HEK293 (cell line): ENCODE data around the gene PPY.

Experiments used
- FEZF1 ChIP-seq: fragments of 450-650 bp; formaldehyde crosslinking; IDR thresholded peaks from 2 replicates; pipeline ENCODE4 v1.5.1; 2016; ENCODE audit warnings: missing biosample characterization, missing genetic modification characterization
- HOXC10 ChIP-seq: sonication (generic); formaldehyde crosslinking; IDR thresholded peaks from 2 replicates; pipeline ENCODE4 v1.8.1; 2023; ENCODE audit warnings: mild to moderate bottlenecking, missing genetic modification reagents
- PBX3 ChIP-seq: sonication (generic); formaldehyde crosslinking; IDR thresholded peaks from 2 replicates; pipeline ENCODE4 v1.8.1; 2022; ENCODE audit warnings: mild to moderate bottlenecking, moderate library complexity, missing genetic modification reagents
- TRIM28 ChIP-seq: IDR thresholded peaks from 2 replicates; pipeline ENCODE4 v1.6.1; 2011; ENCODE audit warnings: low read length, control low read depth, borderline replicate concordance
- YY2 ChIP-seq: fragments of 450-650 bp; formaldehyde crosslinking; IDR thresholded peaks from 2 replicates; pipeline ENCODE4 v1.5.1; 2016; ENCODE audit warnings: missing biosample characterization, missing genetic modification characterization
- ZBTB20 ChIP-seq: fragments of 450-650 bp; formaldehyde crosslinking; IDR thresholded peaks from 2 replicates; pipeline ENCODE4 v1.5.1; 2016; ENCODE audit warnings: missing biosample characterization, missing genetic modification characterization
- ZBTB44 ChIP-seq: fragments of 450-650 bp; IDR thresholded peaks from 2 replicates; pipeline ENCODE4 v1.5.1; 2018; ENCODE audit warnings: missing biosample characterization, mild to moderate bottlenecking, missing genetic modification characterization
- ZBTB6 ChIP-seq: fragments of 450-650 bp; formaldehyde crosslinking; IDR thresholded peaks from 2 replicates; pipeline ENCODE4 v1.5.1; 2017; ENCODE audit warnings: missing biosample characterization, missing genetic modification characterization
- ZFHX2 ChIP-seq: fragments of 450-650 bp; formaldehyde crosslinking; conservative IDR thresholded peaks from 2 replicates; pipeline ENCODE4 v1.5.1; 2016; ENCODE audit warnings: missing biosample characterization, missing genetic modification characterization
- ZNF133 ChIP-seq: fragments of 450-650 bp; formaldehyde crosslinking; IDR thresholded peaks from 2 replicates; pipeline ENCODE4 v1.5.1; 2016; ENCODE audit warnings: missing biosample characterization, missing genetic modification characterization
- ZNF274 ChIP-seq, 2 experiments: fragments of 200-500 bp in 1 of 2; fragments of 450-650 bp in 1 of 2; sonication (Bioruptor generic) in 1 of 2; formaldehyde crosslinking in 1 of 2; IDR thresholded peaks; 2 replicates each; pipeline versions ENCODE4 v1.5.1 to v1.6.1; 2014 to 2016; ENCODE audit warnings: borderline replicate concordance in 1 of 2, inconsistent platforms in 1 of 2, low read length in 1 of 2, missing biosample characterization in 1 of 2, missing genetic modification characterization in 1 of 2
- ZNF280D ChIP-seq: fragments of 450-650 bp; formaldehyde crosslinking; IDR thresholded peaks from 2 replicates; pipeline ENCODE4 v1.5.1; 2016; ENCODE audit warnings: missing biosample characterization, missing genetic modification characterization
- ZNF302 ChIP-seq: fragments of 450-650 bp; formaldehyde crosslinking; IDR thresholded peaks from 2 replicates; pipeline ENCODE4 v1.5.1; 2016; ENCODE audit warnings: missing biosample characterization, missing genetic modification characterization, low read depth
- ZNF354C ChIP-seq: fragments of 450-650 bp; formaldehyde crosslinking; IDR thresholded peaks from 2 replicates; pipeline ENCODE4 v1.5.1; 2016; ENCODE audit warnings: missing biosample characterization, missing genetic modification characterization, low read depth, borderline replicate concordance
- ZNF521 ChIP-seq: fragments of 450-650 bp; formaldehyde crosslinking; IDR thresholded peaks from 2 replicates; pipeline ENCODE4 v1.5.1; 2017; ENCODE audit warnings: missing biosample characterization, mild to moderate bottlenecking, missing genetic modification characterization
- ZNF529 ChIP-seq: fragments of 450-650 bp; formaldehyde crosslinking; IDR thresholded peaks from 2 replicates; pipeline ENCODE4 v1.5.1; 2017; ENCODE audit warnings: missing genetic modification characterization, missing biosample characterization; ENCODE audit not compliant: insufficient replicate concordance
- ZNF544 ChIP-seq: fragments of 450-650 bp; formaldehyde crosslinking; IDR thresholded peaks from 2 replicates; pipeline ENCODE4 v1.5.0; 2017; ENCODE audit warnings: missing biosample characterization, missing genetic modification characterization
- ZNF548 ChIP-seq: fragments of 450-650 bp; formaldehyde crosslinking; IDR thresholded peaks from 2 replicates; pipeline ENCODE4 v1.5.1; 2016; ENCODE audit warnings: missing biosample characterization, missing genetic modification characterization
- ZNF571 ChIP-seq: fragments of 450-650 bp; formaldehyde crosslinking; IDR thresholded peaks from 2 replicates; pipeline ENCODE4 v1.5.0; 2017; ENCODE audit warnings: missing biosample characterization, missing genetic modification characterization
- ZNF596 ChIP-seq: fragments of 450-650 bp; IDR thresholded peaks from 2 replicates; pipeline ENCODE4 v1.5.0; 2018; ENCODE audit warnings: missing biosample characterization, mild to moderate bottlenecking, missing genetic modification characterization, moderate library complexity
- ZNF626 ChIP-seq: fragments of 450-650 bp; sonication (Bioruptor Pico); formaldehyde crosslinking; IDR thresholded peaks from 2 replicates; pipeline ENCODE4 v1.5.1; 2018; ENCODE audit warnings: missing biosample characterization, missing genetic modification characterization, inconsistent platforms
- ZNF747 ChIP-seq: fragments of 450-650 bp; formaldehyde crosslinking; IDR thresholded peaks from 2 replicates; pipeline ENCODE4 v1.5.1; 2016; ENCODE audit warnings: missing biosample characterization, missing genetic modification characterization
- ZNF76 ChIP-seq: fragments of 450-650 bp; formaldehyde crosslinking; IDR thresholded peaks from 2 replicates; pipeline ENCODE4; 2016; ENCODE audit warnings: low read depth, missing biosample characterization, missing genetic modification characterization, borderline replicate concordance
- ZNF830 ChIP-seq: fragments of 450-650 bp; IDR thresholded peaks from 2 replicates; pipeline ENCODE4 v1.5.0; 2018; ENCODE audit warnings: missing biosample characterization, missing genetic modification characterization, low read depth, mild to moderate bottlenecking, moderate library complexity
- ZSCAN18 ChIP-seq: fragments of 450-650 bp; formaldehyde crosslinking; IDR thresholded peaks from 2 replicates; pipeline ENCODE4 v1.5.1; 2016; ENCODE audit warnings: missing biosample characterization, missing genetic modification characterization
- ZSCAN23 ChIP-seq: fragments of 450-650 bp; formaldehyde crosslinking; IDR thresholded peaks from 2 replicates; pipeline ENCODE4 v1.5.1; 2016; ENCODE audit warnings: missing biosample characterization, missing genetic modification characterization
- ZSCAN4 ChIP-seq: fragments of 450-650 bp; formaldehyde crosslinking; IDR thresholded peaks from 2 replicates; pipeline ENCODE4 v1.5.1; 2017; ENCODE audit warnings: missing biosample characterization, missing genetic modification characterization

PPY gene

GRCh38 chr17:43983515-43984411 is 41.5 kb upstream of the PPY start (continued):
- TF ChIP-seq ZSCAN18 (no peak), ZNF274 (IDR thresholded peaks at IDR 0.05; ENCODE audit: low read length) (no peak), ZNF274 (tag by site-specific recombination; IDR thresholded peaks at IDR 0.05; ENCODE audit: borderline replicate concordance) (no peak), ZFHX2 (tag by site-specific recombination) (no peak), ZBTB6 (0 out of 2 replicates have a peak, but pooled peaks have one; percentile 5), TRIM28 (no peak), ZNF354C (tag by site-specific recombination) (no peak), ZNF571 (no peak), HOXC10 (CRISPR knock-in tag) (no peak), ZNF830 (tag by site-specific recombination) (no peak), FEZF1 (tag by site-specific recombination) (peak; percentile 86), PBX3 (no peak), YY2 (no peak), ZNF280D (tag by site-specific recombination) (no peak), ZNF302 (tag by site-specific recombination) (no peak), ZNF544 (tag by site-specific recombination) (no peak), ZNF76 (tag by site-specific recombination) (no peak), ZBTB44 (no peak), ZNF548 (no peak), ZNF521 (tag by site-specific recombination) (no peak), ZNF596 (no peak), ZSCAN23 (tag by site-specific recombination) (no peak), ZNF747 (no peak), ZSCAN4 (tag by site-specific recombination) (no peak), ZNF529 (tag by site-specific recombination) (no peak), ZNF133 (tag by site-specific recombination) (no peak), ZNF626 (tag by site-specific recombination) (no peak), ZBTB20 (tag by site-specific recombination) (peak; percentile 58; the same call in 1 of the 2 replicates)
